Thoracic aorta (tissue), 2 donors: Measurements from ENCODE around the gene NUMA1. TPM values are rescaled to one million over a fixed set of nuclear protein-coding genes. Genes with fewer than 3 reads are reported as not detected.
A peak's percentile ranks its signal among the peaks of the same experiment; 100 is the strongest.

Source experiments
- ATAC-seq: fragments of 150-250 bp; one replicate; pipeline ENCODE4 v1.8.0; 2017; ENCODE audit warnings: low read depth; ENCODE audit not compliant: insufficient number of reproducible peaks, low FRiP score
- DNase-seq: peaks from one replicate; pipeline ENCODE4 v3.0.0-alpha.2; 2020; ENCODE audit warnings: low spot score
- H3K27ac ChIP-seq, 2 donors: fragments of 200-600 bp; sonication (generic); 1 replicate in 1 of 2; 2 replicates in 1 of 2; pipeline ENCODE4 v1.5.1; 2016; ENCODE audit warnings: mild to moderate bottlenecking in 2 of 2, moderate library complexity in 2 of 2
- H3K27me3 ChIP-seq: fragments of 200-600 bp; sonication (generic); replicated peaks from 2 replicates; pipeline ENCODE4 v1.6.0; 2016; ENCODE audit warnings: mild to moderate bottlenecking; ENCODE audit not compliant: insufficient read depth
- H3K36me3 ChIP-seq: fragments of 200-600 bp; sonication (generic); one replicate; pipeline ENCODE4 v1.5.1; 2016
- H3K4me1 ChIP-seq, 2 donors: fragments of 200-600 bp; sonication (generic); 1 replicate in 1 of 2; 2 replicates in 1 of 2; pipeline versions ENCODE4 v1.5.1 to v1.6.0; 2016; ENCODE audit warnings: low read depth in 2 of 2, mild to moderate bottlenecking in 1 of 2; ENCODE audit not compliant: control insufficient read depth in 1 of 2
- H3K4me3 ChIP-seq: fragments of 200-600 bp; sonication (generic); 2 replicates; pipeline ENCODE4 v1.5.1; 2016; ENCODE audit warnings: mild to moderate bottlenecking
- H3K9me3 ChIP-seq: fragments of 200-600 bp; sonication (generic); 2 replicates; pipeline ENCODE4 v1.5.1; 2016
- total RNA-seq, 2 donors: library from RNA; depleted of rRNA; stranded (reverse); fragments of >200 nt; gene quantifications; one replicate each; pipeline versions ENCODE4 v1.1.0 to v1.2.3, GENCODE V29; 2016
- TF ChIP-seq, protein P1 (sequence below): fragments of 200-600 bp; sonication (generic); IDR thresholded peaks from one replicate; pipeline ENCODE4 v1.5.1; 2019; ENCODE audit warnings: antibody characterized with exemption

The NUMA1 gene
- total RNA-seq, 2 donors from 2014 or later = 282 to 286 TPM

GRCh38 chr11:72012897-72013721 is 67.2 kb downstream of the NUMA1 start:
- Histone ChIP-seq H3K4me1 (peaks cover 23 to 49% of the 10 kb centered on the region in 2 donors), H3K4me3 (peak overlapping the region; percentile 14), H3K27me3 (no peaks in the 10 kb centered on the region), H3K27ac (peak overlapping the region; percentile 49 to 74), H3K9me3 (no peaks in the 10 kb centered on the region), H3K36me3 (peaks cover 93% of the 10 kb centered on the region)
- no peak for DNase-seq
- TF ChIP-seq, protein P1, sequence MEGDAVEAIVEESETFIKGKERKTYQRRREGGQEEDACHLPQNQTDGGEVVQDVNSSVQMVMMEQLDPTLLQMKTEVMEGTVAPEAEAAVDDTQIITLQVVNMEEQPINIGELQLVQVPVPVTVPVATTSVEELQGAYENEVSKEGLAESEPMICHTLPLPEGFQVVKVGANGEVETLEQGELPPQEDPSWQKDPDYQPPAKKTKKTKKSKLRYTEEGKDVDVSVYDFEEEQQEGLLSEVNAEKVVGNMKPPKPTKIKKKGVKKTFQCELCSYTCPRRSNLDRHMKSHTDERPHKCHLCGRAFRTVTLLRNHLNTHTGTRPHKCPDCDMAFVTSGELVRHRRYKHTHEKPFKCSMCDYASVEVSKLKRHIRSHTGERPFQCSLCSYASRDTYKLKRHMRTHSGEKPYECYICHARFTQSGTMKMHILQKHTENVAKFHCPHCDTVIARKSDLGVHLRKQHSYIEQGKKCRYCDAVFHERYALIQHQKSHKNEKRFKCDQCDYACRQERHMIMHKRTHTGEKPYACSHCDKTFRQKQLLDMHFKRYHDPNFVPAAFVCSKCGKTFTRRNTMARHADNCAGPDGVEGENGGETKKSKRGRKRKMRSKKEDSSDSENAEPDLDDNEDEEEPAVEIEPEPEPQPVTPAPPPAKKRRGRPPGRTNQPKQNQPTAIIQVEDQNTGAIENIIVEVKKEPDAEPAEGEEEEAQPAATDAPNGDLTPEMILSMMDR = peak; percentile 22
- ATAC-seq = no peak

GRCh38 chr11:72012091-72012630 is 68.2 kb downstream of the NUMA1 start:
- Histone ChIP-seq H3K4me1 (peaks cover 23 to 49% of the 10 kb centered on the region in 2 donors), H3K36me3 (peaks cover 93% of the 10 kb centered on the region), H3K27ac (peak overlapping the region; percentile 49 to 64), H3K27me3 (no peaks in the 10 kb centered on the region), H3K4me3 (no peak overlapping the region), H3K9me3 (no peaks in the 10 kb centered on the region)
- no peak for ATAC-seq
- TF ChIP-seq, protein P1 = no peak
- DNase-seq = no peak

- H3K9me3 ChIP-seq = no peaks in the 10 kb centered on the region
- ATAC-seq (no peak), DNase-seq (no peak)
- no peak overlapping the region for H3K4me3 ChIP-seq
- peak overlapping the region in 1 of 2 donors; percentile 19 for H3K27ac ChIP-seq
- H3K27me3 ChIP-seq = no peaks in the 10 kb centered on the region
- TF ChIP-seq, protein P1 = no peak
- H3K36me3 ChIP-seq = peaks cover 93% of the 10 kb centered on the region
- peaks cover 23 to 46% of the 10 kb centered on the region in 2 donors for H3K4me1 ChIP-seq
These were observed 69.7 kb downstream of the NUMA1 start for GRCh38 chr11:72010529-72011233.

- Histone ChIP-seq H3K4me1 (peaks cover 13 to 30% of the 10 kb centered on the region in 2 donors), H3K27ac (no peak overlapping the region)
These were observed 71.2 kb downstream of the NUMA1 start for GRCh38 chr11:72009156-72009555.

More at GRCh38 chr11:72009156-72009555, 71.2 kb downstream of the NUMA1 start:
- no peaks in the 10 kb centered on the region for H3K27me3 ChIP-seq
- no peak for DNase-seq
- TF ChIP-seq, protein P1 = no peak
- peaks cover 93% of the 10 kb centered on the region for H3K36me3 ChIP-seq
- no peak overlapping the region for H3K4me3 ChIP-seq
- H3K9me3 ChIP-seq = no peaks in the 10 kb centered on the region
- ATAC-seq = no peak
